HCT116 (cell line): Measurements from ENCODE around the gene ABI3. TPM values are rescaled to one million over a fixed set of nuclear protein-coding genes. Genes with fewer than 3 reads are reported as not detected.

Source experiments
- ATAC-seq: fragments of 200-7000 bp; cut with Tn5 transposase; 2 replicates; pipeline ENCODE4 v1.9.1; 2020; ENCODE audit warnings: mild to moderate bottlenecking, moderate library complexity
- BruUV-seq: library from RNA; stranded (reverse); fragments of 400-500 nt; replicated peaks from 2 replicates; lab custom pipeline; 2021; lab: Mats Ljungman, UMichigan
- CTCF ChIA-PET: fragments of 300-600 bp; sonication (Branson Sonifier 250); formaldehyde crosslinking; loops from one replicate; lab custom pipeline; 2021; ENCODE audit warnings: antibody characterized with exemption; lab: Charles Lee
- POLR2A ChIA-PET: fragments of 300-600, 350-600 bp; sonication (Branson Sonifier 250); formaldehyde crosslinking; loops from one replicate; lab custom pipeline; 2021; ENCODE audit warnings: antibody characterized with exemption; lab: Charles Lee
- RAD21 ChIA-PET, 2 experiments: fragments of 300-600 bp; sonication (Branson Sonifier 250); formaldehyde crosslinking; loops; one replicate each; lab custom pipeline; 2023; ENCODE audit warnings: low total read pairs in 2 of 2; ENCODE audit not compliant: uncharacterized antibody in 2 of 2, unreplicated experiment in 2 of 2, low non-redundant PET in 1 of 2; lab: Charles Lee
- DNase-seq: peaks from one replicate; pipeline ENCODE4 v3.0.0-alpha.2; 2010; ENCODE audit warnings: low read depth, low spot score
- H2AFZ ChIP-seq: fragments of 200-600 bp; shearing (Covaris generic), sonication (generic); 2 replicates; pipeline ENCODE4 v1.6.1; 2017; ENCODE audit warnings: low read depth, mixed run types, mixed read lengths, antibody characterized with exemption, low read length; ENCODE audit not compliant: poor library complexity, severe bottlenecking
- H3K27ac ChIP-seq: 2 replicates; pipeline ENCODE4 v1.5.1; 2012; ENCODE audit warnings: low read depth, low read length
- H3K27me3 ChIP-seq: fragments of 200-600 bp; sonication (generic); 2 replicates; pipeline ENCODE4 v1.6.1; 2016; ENCODE audit warnings: mixed run types, low read length, mixed read lengths; ENCODE audit not compliant: insufficient read depth
- H3K36me3 ChIP-seq, 2 experiments: fragments of 200-500 bp in 1 of 2; fragments of 200-600 bp in 1 of 2; sonication (Bioruptor generic) in 1 of 2; sonication (generic) in 1 of 2; 2 replicates each; pipeline versions ENCODE4 v1.5.1 to v1.6.1; 2014 to 2016; ENCODE audit warnings: low read length in 2 of 2, inconsistent platforms in 1 of 2, mixed read lengths in 1 of 2, mixed run types in 1 of 2; ENCODE audit not compliant: insufficient read depth in 2 of 2, control insufficient read depth in 1 of 2
- H3K4me1 ChIP-seq, 2 experiments: fragments of 200-600 bp in 1 of 2; sonication (generic) in 1 of 2; 2 replicates each; pipeline versions ENCODE4 v1.5.1 to v1.6.1; 2012 to 2017; ENCODE audit warnings: low read length in 2 of 2, inconsistent platforms in 1 of 2, mild to moderate bottlenecking in 1 of 2, mixed read lengths in 1 of 2, mixed run types in 1 of 2, moderate library complexity in 1 of 2; ENCODE audit not compliant: insufficient read depth in 2 of 2, control insufficient read depth in 1 of 2
- H3K4me2 ChIP-seq: fragments of 200-600 bp; sonication (generic); 2 replicates; pipeline ENCODE4 v1.6.1; 2017; ENCODE audit warnings: mixed run types, low read length, mixed read lengths
- H3K4me3 ChIP-seq, 2 experiments: fragments of 200-600 bp in 1 of 2; sonication (generic) in 1 of 2; replicated peaks in 1 of 2; 2 replicates each; pipeline ENCODE4 v1.5.1; 2011 to 2016; ENCODE audit warnings: low read length in 2 of 2, control low read depth in 1 of 2, low read depth in 1 of 2, mild to moderate bottlenecking in 1 of 2, mixed read lengths in 1 of 2, mixed run types in 1 of 2
- H3K79me2 ChIP-seq: fragments of 200-600 bp; sonication (generic); 2 replicates; pipeline ENCODE4 v1.6.1; 2017; ENCODE audit warnings: mild to moderate bottlenecking, mixed run types, low read length, moderate library complexity, mixed read lengths; ENCODE audit not compliant: insufficient read depth
- H3K9ac ChIP-seq: fragments of 200-600 bp; sonication (generic); 2 replicates; pipeline ENCODE4 v1.6.1; 2016; ENCODE audit warnings: low read length, mixed read lengths
- H3K9me2 ChIP-seq: fragments of 200-600 bp; sonication (generic), shearing (Covaris generic); 2 replicates; pipeline ENCODE4 v1.6.1; 2017; ENCODE audit warnings: mixed run types, mild to moderate bottlenecking, moderate library complexity; ENCODE audit not compliant: insufficient read depth
- H3K9me3 ChIP-seq, 2 experiments: fragments of 200-500 bp in 1 of 2; fragments of 200-600 bp in 1 of 2; sonication (Bioruptor generic) in 1 of 2; sonication (generic) in 1 of 2; 2 replicates each; pipeline ENCODE4 v1.6.1; 2014 to 2017; ENCODE audit warnings: low read length in 2 of 2, mixed read lengths in 2 of 2, inconsistent platforms in 1 of 2, low read depth in 1 of 2, mild to moderate bottlenecking in 1 of 2, mixed run types in 1 of 2, moderate library complexity in 1 of 2; ENCODE audit not compliant: control insufficient read depth in 1 of 2, insufficient read depth in 1 of 2
- H4K20me1 ChIP-seq: fragments of 200-600 bp; sonication (generic), shearing (Covaris generic); 2 replicates; pipeline ENCODE4 v1.6.1; 2017; ENCODE audit warnings: mixed run types, mild to moderate bottlenecking, moderate library complexity; ENCODE audit not compliant: insufficient read depth
- ATF3 ChIP-seq: IDR thresholded peaks from 2 replicates; pipeline ENCODE4 v1.6.1; 2012
- CBX3 ChIP-seq: IDR thresholded peaks from 2 replicates; pipeline ENCODE4 v1.6.1; 2012; ENCODE audit warnings: low read depth
- CEBPB ChIP-seq: IDR thresholded peaks from 2 replicates; pipeline ENCODE4 v1.6.1; 2012; ENCODE audit warnings: low read depth
- CTCF ChIP-seq, 3 experiments: fragments of 200-600 bp in 1 of 3; sonication (generic) in 1 of 3; IDR thresholded peaks in 2 of 3; conservative IDR thresholded peaks in 1 of 3; 2 replicates each; pipeline ENCODE4 v1.5.1; 2012 to 2017; ENCODE audit warnings: low read depth in 2 of 3, low read length in 2 of 3, antibody characterized with exemption in 1 of 3, borderline replicate concordance in 1 of 3, control low read depth in 1 of 3, mild to moderate bottlenecking in 1 of 3, mixed read lengths in 1 of 3, mixed run types in 1 of 3, moderate library complexity in 1 of 3; ENCODE audit not compliant: insufficient read depth in 1 of 3
- EGR1 ChIP-seq: IDR thresholded peaks from 2 replicates; pipeline ENCODE4 v1.6.1; 2012; ENCODE audit warnings: low read depth
- ELF1 ChIP-seq: IDR thresholded peaks from 2 replicates; pipeline ENCODE4 v1.6.1; 2012; ENCODE audit warnings: low read depth, borderline replicate concordance
- EZH2 ChIP-seq: fragments of 200-600 bp; sonication (generic); IDR thresholded peaks from 2 replicates; pipeline ENCODE4 v1.6.1; 2017; ENCODE audit warnings: antibody characterized with exemption, mixed run types
- EZH2phosphoT487 ChIP-seq: fragments of 200-600 bp; IDR thresholded peaks from 2 replicates; pipeline ENCODE4 v1.6.1; 2018; ENCODE audit warnings: antibody characterized with exemption, borderline replicate concordance
- FOSL1 ChIP-seq: IDR thresholded peaks from 2 replicates; pipeline ENCODE4 v1.6.1; 2012; ENCODE audit warnings: low read depth
- JUND ChIP-seq: IDR thresholded peaks from 2 replicates; pipeline ENCODE4 v1.6.1; 2012
- MAX ChIP-seq: IDR thresholded peaks from 2 replicates; pipeline ENCODE4 v1.6.1; 2012
- POLR2A ChIP-seq: IDR thresholded peaks from 2 replicates; pipeline ENCODE4 v1.7.0; 2011; ENCODE audit warnings: borderline replicate concordance; ENCODE audit not compliant: insufficient read depth, insufficient read length; ENCODE audit errors: extremely low read depth
- POLR2AphosphoS5 ChIP-seq: IDR thresholded peaks from 2 replicates; pipeline ENCODE4 v1.6.1; 2011; ENCODE audit warnings: mild to moderate bottlenecking, low read depth, low read length, moderate library complexity
- RAD21 ChIP-seq: IDR thresholded peaks from 2 replicates; pipeline ENCODE4 v1.6.1; 2012; ENCODE audit warnings: low read depth, mild to moderate bottlenecking
- SIN3A ChIP-seq: IDR thresholded peaks from 2 replicates; pipeline ENCODE4 v1.6.1; 2012; ENCODE audit warnings: low read depth
- SRF ChIP-seq: IDR thresholded peaks from 2 replicates; pipeline ENCODE4 v1.6.1; 2012; ENCODE audit warnings: low read depth
- TCF7L2 ChIP-seq: IDR thresholded peaks from 2 replicates; pipeline ENCODE4 v1.7.0; 2011; ENCODE audit warnings: borderline replicate concordance, inconsistent platforms; ENCODE audit not compliant: insufficient read depth, insufficient read length; ENCODE audit errors: extremely low read depth
- YY1 ChIP-seq: IDR thresholded peaks from 2 replicates; pipeline ENCODE4 v1.6.1; 2011; ENCODE audit warnings: low read length, low read depth, moderate library complexity, mild to moderate bottlenecking; ENCODE audit not compliant: insufficient replicate concordance; ENCODE audit errors: extremely low read depth
- intact Hi-C: fragments of 100-400 bp; cut with micrococcal nuclease; formaldehyde crosslinking; loops from 2 replicates; pipeline ENCODE4 v1.10.0; 2022
- total RNA-seq: library from RNA; stranded (reverse); gene quantifications from one replicate; pipeline ENCODE4 v1.2.1, GENCODE V29; 2021; ENCODE audit not compliant: unreplicated experiment
- TF ChIP-seq, protein P1 (sequence below): IDR thresholded peaks from 2 replicates; pipeline ENCODE4 v1.6.1; 2012; ENCODE audit warnings: low read depth

ABI3 gene
- total RNA-seq, 1 experiment from 2014 or later = 0.12 TPM

GRCh38 chr17:49216482-49216881 lies 6.0 kb downstream of the ABI3 start:
- H3K4me2 ChIP-seq = no peak overlapping the region
- intact Hi-C loops = no loop called here
- H2AFZ ChIP-seq = no peak overlapping the region
- no peak overlapping the region for H3K27ac ChIP-seq
- no peaks in the 10 kb centered on the region for H3K4me1 ChIP-seq
- BruUV-seq = no TSS peak
- H4K20me1 ChIP-seq = no peaks in the 10 kb centered on the region
- ATAC-seq (no peak), DNase-seq (no peak)
- H3K9ac ChIP-seq = no peak overlapping the region
- TF ChIP-seq RAD21 (no peak), POLR2A (no peak), EZH2 (no peak), ATF3 (no peak), EZH2phosphoT487 (no peak), FOSL1 (no peak), MAX (no peak), JUND (no peak), CBX3 (no peak), POLR2AphosphoS5 (no peak), CEBPB (no peak), EGR1 (no peak), YY1 (no peak), SRF (no peak), CTCF (IDR thresholded peaks at IDR 0.05 in 2 of 3, conservative IDR thresholded peaks at IDR 0.05 in 1 of 3; ENCODE audit: borderline replicate concordance in 1 of 3, insufficient read depth in 1 of 3, low read depth in 2 of 3, low read length in 2 of 3) (no peak), TCF7L2 (no peak), SIN3A (no peak), ELF1 (no peak)
- TF ChIP-seq, protein P1, sequence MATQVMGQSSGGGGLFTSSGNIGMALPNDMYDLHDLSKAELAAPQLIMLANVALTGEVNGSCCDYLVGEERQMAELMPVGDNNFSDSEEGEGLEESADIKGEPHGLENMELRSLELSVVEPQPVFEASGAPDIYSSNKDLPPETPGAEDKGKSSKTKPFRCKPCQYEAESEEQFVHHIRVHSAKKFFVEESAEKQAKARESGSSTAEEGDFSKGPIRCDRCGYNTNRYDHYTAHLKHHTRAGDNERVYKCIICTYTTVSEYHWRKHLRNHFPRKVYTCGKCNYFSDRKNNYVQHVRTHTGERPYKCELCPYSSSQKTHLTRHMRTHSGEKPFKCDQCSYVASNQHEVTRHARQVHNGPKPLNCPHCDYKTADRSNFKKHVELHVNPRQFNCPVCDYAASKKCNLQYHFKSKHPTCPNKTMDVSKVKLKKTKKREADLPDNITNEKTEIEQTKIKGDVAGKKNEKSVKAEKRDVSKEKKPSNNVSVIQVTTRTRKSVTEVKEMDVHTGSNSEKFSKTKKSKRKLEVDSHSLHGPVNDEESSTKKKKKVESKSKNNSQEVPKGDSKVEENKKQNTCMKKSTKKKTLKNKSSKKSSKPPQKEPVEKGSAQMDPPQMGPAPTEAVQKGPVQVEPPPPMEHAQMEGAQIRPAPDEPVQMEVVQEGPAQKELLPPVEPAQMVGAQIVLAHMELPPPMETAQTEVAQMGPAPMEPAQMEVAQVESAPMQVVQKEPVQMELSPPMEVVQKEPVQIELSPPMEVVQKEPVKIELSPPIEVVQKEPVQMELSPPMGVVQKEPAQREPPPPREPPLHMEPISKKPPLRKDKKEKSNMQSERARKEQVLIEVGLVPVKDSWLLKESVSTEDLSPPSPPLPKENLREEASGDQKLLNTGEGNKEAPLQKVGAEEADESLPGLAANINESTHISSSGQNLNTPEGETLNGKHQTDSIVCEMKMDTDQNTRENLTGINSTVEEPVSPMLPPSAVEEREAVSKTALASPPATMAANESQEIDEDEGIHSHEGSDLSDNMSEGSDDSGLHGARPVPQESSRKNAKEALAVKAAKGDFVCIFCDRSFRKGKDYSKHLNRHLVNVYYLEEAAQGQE = no peak
- H3K9me2 ChIP-seq = no peaks in the 10 kb centered on the region
- ChIA-PET CTCF (no interaction called here), POLR2A (no interaction called here), RAD21 (no interaction called here)
- no peaks in the 10 kb centered on the region for H3K79me2 ChIP-seq
- no peaks in the 10 kb centered on the region for H3K36me3 ChIP-seq
- H3K9me3 ChIP-seq = no peaks in the 10 kb centered on the region
- H3K4me3 ChIP-seq = no peak overlapping the region
- H3K27me3 ChIP-seq = no peaks in the 10 kb centered on the region
